ENCODE measurements around the gene ELANE.

The ELANE gene

GRCh38 chr19:869245-870177 is 17.4 kb downstream of the ELANE start:
- peak overlapping the region; percentile 60 for H2AK5ac ChIP-seq (ENCODE audit: low read length, severe bottlenecking)
- no peak overlapping the region for H2AFZ ChIP-seq (ENCODE audit: low read depth, low read length)
- no peak overlapping the region for H3K14ac ChIP-seq (ENCODE audit: low read length in 2 of 2)
- peak; percentile 94 for DNase-seq
- H3K4ac ChIP-seq (ENCODE audit: low read depth in 1 of 2, low read length in 2 of 2), result peak overlapping the region in 1 of 2 experiments; percentile 32
- H2BK15ac ChIP-seq (ENCODE audit: low read depth, poor library complexity, severe bottlenecking), result peak overlapping the region; percentile 30
- peak overlapping the region; percentile 55 to 58 for H3K18ac ChIP-seq (ENCODE audit: low read depth in 1 of 2, low read length in 2 of 2)
- H4K8ac ChIP-seq (ENCODE audit: low read length), result peak overlapping the region; percentile 66
- H2BK120ac ChIP-seq (ENCODE audit: low read depth, low read length), result no peak overlapping the region
- no peak overlapping the region for H3K4me3 ChIP-seq (ENCODE audit: insufficient read depth in 1 of 2, low read depth in 1 of 2, low read length in 2 of 2)
- H3K79me1 ChIP-seq (replicated peaks; ENCODE audit: low read length, poor library complexity, severe bottlenecking), result peaks cover 5% of the 10 kb centered on the region
- peak overlapping the region; percentile 57 to 69 for H2BK12ac ChIP-seq (ENCODE audit: low read length in 2 of 2)
- H2BK5ac ChIP-seq (ENCODE audit: low read depth, low read length, poor library complexity, severe bottlenecking), result no peak overlapping the region
- H3K36me3 ChIP-seq (ENCODE audit: control insufficient read depth in 1 of 2, insufficient read depth in 2 of 2, low read depth in 1 of 2, low read length in 2 of 2), result peaks cover 17 to 52% of the 10 kb centered on the region in 2 experiments
- no peak overlapping the region for H3K4me2 ChIP-seq (ENCODE audit: low read length, poor library complexity, severe bottlenecking)
- H3K4me1 ChIP-seq (ENCODE audit: control insufficient read depth, insufficient read depth, low read depth, low read length), result peaks cover 58% of the 10 kb centered on the region
- WGBS, result 42% methylated on average over 23 of the region's 29 CpGs
- no peak overlapping the region for H3K23ac ChIP-seq (ENCODE audit: low read length in 2 of 2)
- peak overlapping the region; percentile 61 for H3K27ac ChIP-seq (ENCODE audit: low read length, poor library complexity, severe bottlenecking)
- no peaks in the 10 kb centered on the region for H3K27me3 ChIP-seq (ENCODE audit: control insufficient read depth in 1 of 2, insufficient read depth in 1 of 2, low read length in 2 of 2)
- peak overlapping the region; percentile 90 for H4K91ac ChIP-seq (ENCODE audit: low read length)
- peak overlapping the region; percentile 68 for H3K9ac ChIP-seq (ENCODE audit: low read length)
- H3K9me3 ChIP-seq (ENCODE audit: control insufficient read depth, low read length), result no peaks in the 10 kb centered on the region

DNA sequence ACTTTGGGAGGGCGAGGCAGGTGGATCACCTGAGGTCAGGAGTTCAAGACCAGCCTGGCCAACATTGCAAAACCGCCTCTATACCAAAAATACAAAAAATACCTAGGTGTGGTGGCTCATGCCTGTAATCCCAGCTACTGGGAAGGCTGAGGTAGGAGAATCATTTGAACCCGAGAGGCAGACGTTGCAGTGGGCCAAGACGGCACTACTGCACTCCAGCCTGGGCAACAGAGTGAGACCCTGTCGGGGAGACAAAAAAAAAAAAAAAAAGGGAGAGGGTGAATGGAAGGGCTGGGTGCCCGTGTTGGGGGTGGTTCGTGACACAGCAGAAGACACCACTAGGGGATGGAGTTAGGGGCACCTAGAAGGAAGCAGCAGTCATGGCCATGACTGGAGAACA is 18.2 kb downstream of the ELANE start:
- Histone ChIP-seq H3K14ac (ENCODE audit: low read length in 2 of 2) (no peak overlapping the region), H3K4me2 (ENCODE audit: low read length, poor library complexity, severe bottlenecking) (no peak overlapping the region), H3K4me1 (ENCODE audit: control insufficient read depth, insufficient read depth, low read depth, low read length) (peaks cover 61% of the 10 kb centered on the region), H3K18ac (ENCODE audit: low read depth in 1 of 2, low read length in 2 of 2) (no peak overlapping the region), H2BK15ac (ENCODE audit: low read depth, poor library complexity, severe bottlenecking) (no peak overlapping the region), H3K27ac (ENCODE audit: low read length, poor library complexity, severe bottlenecking) (no peak overlapping the region), H3K9me3 (ENCODE audit: control insufficient read depth, low read length) (no peaks in the 10 kb centered on the region), H3K4ac (ENCODE audit: low read depth in 1 of 2, low read length in 2 of 2) (no peak overlapping the region), H2BK5ac (ENCODE audit: low read depth, low read length, poor library complexity, severe bottlenecking) (no peak overlapping the region), H3K27me3 (ENCODE audit: control insufficient read depth in 1 of 2, insufficient read depth in 1 of 2, low read length in 2 of 2) (no peaks in the 10 kb centered on the region), H4K91ac (ENCODE audit: low read length) (no peak overlapping the region), H3K36me3 (ENCODE audit: control insufficient read depth in 1 of 2, insufficient read depth in 2 of 2, low read depth in 1 of 2, low read length in 2 of 2) (peaks cover 23 to 60% of the 10 kb centered on the region in 2 experiments), H3K23ac (ENCODE audit: low read length in 2 of 2) (no peak overlapping the region), H3K4me3 (ENCODE audit: insufficient read depth in 1 of 2, low read depth in 1 of 2, low read length in 2 of 2) (no peak overlapping the region), H4K8ac (ENCODE audit: low read length) (no peak overlapping the region), H3K9ac (ENCODE audit: low read length) (no peak overlapping the region), H2AFZ (ENCODE audit: low read depth, low read length) (no peak overlapping the region), H3K79me1 (replicated peaks; ENCODE audit: low read length, poor library complexity, severe bottlenecking) (peaks cover 8% of the 10 kb centered on the region), H2BK12ac (ENCODE audit: low read length in 2 of 2) (no peak overlapping the region), H2BK120ac (ENCODE audit: low read depth, low read length) (no peak overlapping the region), H2AK5ac (ENCODE audit: low read length, severe bottlenecking) (no peak overlapping the region)
- WGBS, result 98% methylated on average over 6 of the region's 8 CpGs
- DNase-seq, result no peak

DNA sequence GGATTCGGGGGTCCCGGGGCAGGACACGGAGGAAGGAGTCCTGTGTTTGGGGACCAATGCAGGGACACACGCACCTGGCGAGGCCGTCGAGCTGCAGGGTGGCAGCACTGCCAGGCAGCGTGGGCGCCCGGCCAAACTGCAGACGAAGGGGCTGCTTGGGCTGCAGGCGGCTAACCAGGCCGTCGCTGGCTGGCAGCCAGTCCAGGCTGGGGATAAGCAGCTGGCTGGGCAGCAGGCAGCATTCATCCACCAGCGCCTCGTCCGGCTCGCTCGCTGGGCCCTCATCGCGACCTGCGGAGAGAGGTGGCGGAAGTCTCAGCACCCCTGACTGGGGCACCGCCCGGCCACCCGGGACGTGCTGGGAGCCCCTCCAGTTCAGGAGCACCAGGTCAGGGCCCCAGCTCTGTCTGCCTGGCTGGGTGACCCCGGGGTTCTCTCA is 18.9 kb downstream of the ELANE start:
- Histone ChIP-seq H2BK15ac (ENCODE audit: low read depth, poor library complexity, severe bottlenecking) (no peak overlapping the region), H2BK120ac (ENCODE audit: low read depth, low read length) (no peak overlapping the region), H3K18ac (ENCODE audit: low read depth in 1 of 2, low read length in 2 of 2) (no peak overlapping the region), H3K79me1 (replicated peaks; ENCODE audit: low read length, poor library complexity, severe bottlenecking) (peaks cover 8% of the 10 kb centered on the region), H2BK5ac (ENCODE audit: low read depth, low read length, poor library complexity, severe bottlenecking) (no peak overlapping the region), H4K91ac (ENCODE audit: low read length) (no peak overlapping the region), H2AFZ (ENCODE audit: low read depth, low read length) (no peak overlapping the region), H3K4me3 (ENCODE audit: insufficient read depth in 1 of 2, low read depth in 1 of 2, low read length in 2 of 2) (no peak overlapping the region), H3K4me1 (ENCODE audit: control insufficient read depth, insufficient read depth, low read depth, low read length) (peaks cover 61% of the 10 kb centered on the region), H2AK5ac (ENCODE audit: low read length, severe bottlenecking) (no peak overlapping the region), H4K8ac (ENCODE audit: low read length) (no peak overlapping the region), H3K4ac (ENCODE audit: low read depth in 1 of 2, low read length in 2 of 2) (no peak overlapping the region), H3K9me3 (ENCODE audit: control insufficient read depth, low read length) (no peaks in the 10 kb centered on the region), H3K4me2 (ENCODE audit: low read length, poor library complexity, severe bottlenecking) (no peak overlapping the region), H3K9ac (ENCODE audit: low read length) (no peak overlapping the region), H3K27ac (ENCODE audit: low read length, poor library complexity, severe bottlenecking) (no peak overlapping the region), H3K36me3 (ENCODE audit: control insufficient read depth in 1 of 2, insufficient read depth in 2 of 2, low read depth in 1 of 2, low read length in 2 of 2) (peaks cover 29 to 67% of the 10 kb centered on the region in 2 experiments), H3K23ac (ENCODE audit: low read length in 2 of 2) (no peak overlapping the region), H3K27me3 (ENCODE audit: control insufficient read depth in 1 of 2, insufficient read depth in 1 of 2, low read length in 2 of 2) (no peaks in the 10 kb centered on the region), H2BK12ac (ENCODE audit: low read length in 2 of 2) (no peak overlapping the region), H3K14ac (ENCODE audit: low read length in 2 of 2) (no peak overlapping the region)
- no peak for DNase-seq
- 93% methylated on average over 28 of the region's 28 CpGs for WGBS

DNA sequence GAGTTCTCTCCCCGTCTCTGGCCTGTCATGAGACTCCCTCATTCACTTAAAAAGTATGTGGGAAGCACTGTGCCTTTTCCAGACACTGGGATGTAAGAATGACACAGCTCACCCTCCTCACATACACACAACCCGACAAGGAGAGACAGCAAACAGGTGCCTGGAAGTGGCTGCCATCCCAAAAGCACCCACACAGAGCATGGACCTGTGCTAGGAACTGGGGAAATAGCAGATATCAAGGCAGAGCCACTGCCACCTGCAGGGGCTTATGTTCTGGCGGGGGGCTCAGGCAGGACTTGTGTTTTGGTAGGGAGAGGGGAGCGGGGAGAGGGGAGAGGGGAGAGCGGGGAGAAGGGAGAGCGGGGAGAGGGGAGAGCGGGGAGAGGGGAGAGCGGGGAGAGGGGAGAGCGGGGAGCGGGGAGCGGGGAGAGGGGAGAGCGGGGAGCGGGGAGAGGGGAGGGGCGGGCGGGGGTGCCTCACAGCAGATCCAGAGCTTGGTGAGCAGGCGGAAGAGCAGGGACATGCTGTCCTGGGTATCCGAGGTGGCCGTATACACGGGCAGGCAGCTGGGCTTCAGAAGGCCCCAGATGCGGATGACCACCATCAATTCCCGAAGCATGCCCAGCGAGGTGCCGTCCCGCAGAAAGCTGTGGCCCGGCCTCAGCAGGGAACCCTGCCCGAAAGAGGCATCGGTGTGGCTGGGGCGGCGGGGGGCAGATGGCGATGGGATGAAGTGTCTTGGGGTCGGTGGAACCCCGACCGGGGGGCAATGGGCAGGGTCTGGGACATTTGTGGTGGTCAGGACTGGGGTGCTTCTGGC is 19.6 kb downstream of the ELANE start:
- DNase-seq, result peak; percentile 37
- H2AFZ ChIP-seq (ENCODE audit: low read depth, low read length), result no peak overlapping the region
- no peak overlapping the region for H3K4me3 ChIP-seq (ENCODE audit: insufficient read depth in 1 of 2, low read depth in 1 of 2, low read length in 2 of 2)
- H2BK15ac ChIP-seq (ENCODE audit: low read depth, poor library complexity, severe bottlenecking), result no peak overlapping the region
- no peak overlapping the region for H4K91ac ChIP-seq (ENCODE audit: low read length)
- H4K8ac ChIP-seq (ENCODE audit: low read length), result no peak overlapping the region
- H3K27ac ChIP-seq (ENCODE audit: low read length, poor library complexity, severe bottlenecking), result no peak overlapping the region
- H2BK120ac ChIP-seq (ENCODE audit: low read depth, low read length), result no peak overlapping the region
- no peak overlapping the region for H2BK5ac ChIP-seq (ENCODE audit: low read depth, low read length, poor library complexity, severe bottlenecking)
- WGBS, result 91% methylated on average over 21 of the region's 33 CpGs
- H3K4ac ChIP-seq (ENCODE audit: low read depth in 1 of 2, low read length in 2 of 2), result no peak overlapping the region
- H3K27me3 ChIP-seq (ENCODE audit: control insufficient read depth in 1 of 2, insufficient read depth in 1 of 2, low read length in 2 of 2), result no peaks in the 10 kb centered on the region
- no peak overlapping the region for H3K9ac ChIP-seq (ENCODE audit: low read length)
- H3K9me3 ChIP-seq (ENCODE audit: control insufficient read depth, low read length), result no peaks in the 10 kb centered on the region
- peaks cover 8% of the 10 kb centered on the region for H3K79me1 ChIP-seq (replicated peaks; ENCODE audit: low read length, poor library complexity, severe bottlenecking)
- H3K14ac ChIP-seq (ENCODE audit: low read length in 2 of 2), result no peak overlapping the region
- H2BK12ac ChIP-seq (ENCODE audit: low read length in 2 of 2), result peak overlapping the region in 1 of 2 experiments; percentile 48
- no peak overlapping the region for H3K18ac ChIP-seq (ENCODE audit: low read depth in 1 of 2, low read length in 2 of 2)
- no peak overlapping the region for H2AK5ac ChIP-seq (ENCODE audit: low read length, severe bottlenecking)
- peaks cover 59% of the 10 kb centered on the region for H3K4me1 ChIP-seq (ENCODE audit: control insufficient read depth, insufficient read depth, low read depth, low read length)
- peaks cover 36 to 73% of the 10 kb centered on the region in 2 experiments for H3K36me3 ChIP-seq (ENCODE audit: control insufficient read depth in 1 of 2, insufficient read depth in 2 of 2, low read depth in 1 of 2, low read length in 2 of 2)
- H3K4me2 ChIP-seq (ENCODE audit: low read length, poor library complexity, severe bottlenecking), result no peak overlapping the region
- H3K23ac ChIP-seq (ENCODE audit: low read length in 2 of 2), result no peak overlapping the region

All from mesenchymal stem cell (in vitro differentiated cells and primary cell).